Caco-2 (cell line): Measurements from ENCODE around the gene TBC1D2B. TPM values are rescaled to one million over a fixed set of nuclear protein-coding genes. Genes with fewer than 3 reads are reported as not detected.

Experiments used
- BruUV-seq: library from RNA; stranded (reverse); fragments of 400-500 nt; replicated peaks from 2 replicates; lab custom pipeline; 2021; lab: Mats Ljungman, UMichigan
- CTCF ChIA-PET: fragments of 300-600 bp; sonication (Branson Sonifier 250); formaldehyde crosslinking; loops from one replicate; lab custom pipeline; 2022; ENCODE audit warnings: antibody characterized with exemption; lab: Charles Lee
- POLR2A ChIA-PET: fragments of 300-600 bp; sonication (Branson Sonifier 250); formaldehyde crosslinking; loops from one replicate; lab custom pipeline; 2022; ENCODE audit warnings: antibody characterized with exemption; lab: Charles Lee
- DNase-seq, 2 experiments: peaks; one replicate each; pipeline versions ENCODE4 v3.0.0 to v3.0.0-alpha.2; 2020 to 2022
- H3K27me3 ChIP-seq: replicated peaks from 2 replicates; pipeline ENCODE4 v1.6.0; 2011; ENCODE audit warnings: low read length; ENCODE audit not compliant: control insufficient read depth, insufficient read depth
- H3K36me3 ChIP-seq: 2 replicates; pipeline ENCODE4 v1.5.1; 2011; ENCODE audit warnings: low read length; ENCODE audit not compliant: control insufficient read depth, insufficient read depth
- H3K4me1 ChIP-seq: fragments of 250-450 bp; sonication (Bioruptor Pico); 2 replicates; pipeline ENCODE4 v1.5.1; 2020; ENCODE audit warnings: mild to moderate bottlenecking
- H3K4me3 ChIP-seq: 2 replicates; pipeline ENCODE4 v1.5.1; 2011; ENCODE audit warnings: low read depth, mild to moderate bottlenecking, control low read depth, low read length
- H3K9me3 ChIP-seq: fragments of 250-450 bp; sonication (Bioruptor Pico); 2 replicates; pipeline ENCODE4 v1.5.1; 2020; ENCODE audit warnings: mild to moderate bottlenecking, moderate library complexity
- H3K27ac Mint-ChIP-seq: one replicate; pipeline ENCODE4 v1.8.0; 2022; ENCODE audit warnings: mixed read lengths; ENCODE audit not compliant: unreplicated experiment
- H3K27me3 Mint-ChIP-seq: one replicate; pipeline ENCODE4 v1.8.0; 2022; ENCODE audit warnings: mixed read lengths; ENCODE audit not compliant: insufficient read depth, unreplicated experiment
- H3K36me3 Mint-ChIP-seq: one replicate; pipeline ENCODE4 v1.8.0; 2022; ENCODE audit warnings: mild to moderate bottlenecking, mixed read lengths; ENCODE audit not compliant: insufficient read depth, unreplicated experiment
- H3K4me1 Mint-ChIP-seq: one replicate; pipeline ENCODE4 v1.8.0; 2022; ENCODE audit warnings: low read depth, mixed read lengths; ENCODE audit not compliant: unreplicated experiment
- H3K4me3 Mint-ChIP-seq: one replicate; pipeline ENCODE4 v1.8.0; 2022; ENCODE audit warnings: mild to moderate bottlenecking, moderate library complexity, mixed read lengths; ENCODE audit not compliant: unreplicated experiment
- H3K9me3 Mint-ChIP-seq: one replicate; pipeline ENCODE4 v1.8.0; 2022; ENCODE audit warnings: mixed read lengths; ENCODE audit not compliant: unreplicated experiment
- CTCF ChIP-seq, 2 experiments: fragments of 200-600 bp in 1 of 2; IDR thresholded peaks; 1 replicate in 1 of 2; 2 replicates in 1 of 2; pipeline versions ENCODE4 v1.5.1 to v1.8.0; 2011 to 2022; ENCODE audit warnings: antibody characterized with exemption in 1 of 2, control low read depth in 1 of 2, inconsistent platforms in 1 of 2, low read depth in 1 of 2, low read length in 1 of 2, mild to moderate bottlenecking in 1 of 2, moderate library complexity in 1 of 2; ENCODE audit not compliant: insufficient read depth in 1 of 2, severe bottlenecking in 1 of 2, unreplicated experiment in 1 of 2
- intact Hi-C: fragments of 100-400 bp; cut with micrococcal nuclease; formaldehyde crosslinking; loops from one replicate; pipeline ENCODE4 v1.10.0; 2022; ENCODE audit not compliant: unreplicated experiment
- total RNA-seq: library from RNA; stranded (reverse); gene quantifications from 2 replicates; pipeline ENCODE4 v1.2.3, GENCODE V29; 2022

TBC1D2B gene
- total RNA-seq, 1 experiment from 2014 or later, result 18.3 TPM

GRCh38 chr15:78082106-78082742 is 4.7 kb upstream of the TBC1D2B start:
- H3K4me3 ChIP-seq, result no peak overlapping the region
- no peak overlapping the region for H3K27ac Mint-ChIP-seq
- TF ChIP-seq CTCF (IDR thresholded peaks at IDR 0.05; ENCODE audit: insufficient read depth in 1 of 2, low read depth in 1 of 2, low read length in 1 of 2, severe bottlenecking in 1 of 2, unreplicated experiment in 1 of 2), result no peak

GRCh38 chr15:78080088-78080460 is 2.6 kb upstream of the TBC1D2B start:
- no peak overlapping the region for H3K4me3 ChIP-seq
- no peak overlapping the region for H3K27ac Mint-ChIP-seq
- no peak for DNase-seq
- no peaks in the 10 kb centered on the region for H3K27me3 Mint-ChIP-seq
- peaks cover 5% of the 10 kb centered on the region for H3K36me3 Mint-ChIP-seq
- ChIA-PET CTCF (no interaction called here), POLR2A (no interaction called here)
- H3K27me3 ChIP-seq, result no peaks in the 10 kb centered on the region
- no peaks in the 10 kb centered on the region for H3K9me3 Mint-ChIP-seq
- no peaks in the 10 kb centered on the region for H3K36me3 ChIP-seq
- TF ChIP-seq CTCF (IDR thresholded peaks at IDR 0.05; ENCODE audit: insufficient read depth in 1 of 2, low read depth in 1 of 2, low read length in 1 of 2, severe bottlenecking in 1 of 2, unreplicated experiment in 1 of 2), result no peak
- H3K4me1 ChIP-seq, result peaks cover 18% of the 10 kb centered on the region; the same call in 1 of the 2 replicates
- no peaks in the 10 kb centered on the region for H3K9me3 ChIP-seq
- H3K4me1 Mint-ChIP-seq, result no peaks in the 10 kb centered on the region
- no TSS peak for BruUV-seq
- intact Hi-C loops, result no loop called here
- no peak overlapping the region for H3K4me3 Mint-ChIP-seq

More at GRCh38 chr15:78082106-78082742, 4.7 kb upstream of the TBC1D2B start:
- Histone ChIP-seq H3K36me3 (no peaks in the 10 kb centered on the region), H3K4me1 (peaks cover 12% of the 10 kb centered on the region; the same call in 1 of the 2 replicates), H3K27me3 (no peaks in the 10 kb centered on the region), H3K9me3 (no peaks in the 10 kb centered on the region)
- BruUV-seq, result no TSS peak
- H3K36me3 Mint-ChIP-seq, result no peaks in the 10 kb centered on the region
- H3K9me3 Mint-ChIP-seq, result no peaks in the 10 kb centered on the region
- no peak for DNase-seq
- no peak overlapping the region for H3K4me3 Mint-ChIP-seq
- no peaks in the 10 kb centered on the region for H3K27me3 Mint-ChIP-seq
- intact Hi-C loops, result no loop called here
- ChIA-PET CTCF (interaction anchor here (0.9 to 1.1 kb wide), 2 partner anchors 22 to 30 kb away, joined by 3 to 4 read pairs; no protein-coding TSS in a partner anchor), POLR2A (no interaction called here)
- no peaks in the 10 kb centered on the region for H3K4me1 Mint-ChIP-seq

- no peak overlapping the region for H3K4me3 Mint-ChIP-seq
- ChIA-PET POLR2A (no interaction called here), CTCF (no interaction called here)
- peaks cover 5% of the 10 kb centered on the region for H3K36me3 Mint-ChIP-seq
- H3K4me3 ChIP-seq, result no peak overlapping the region
- H3K27me3 Mint-ChIP-seq, result no peaks in the 10 kb centered on the region
- no peaks in the 10 kb centered on the region for H3K9me3 ChIP-seq
- no peaks in the 10 kb centered on the region for H3K4me1 Mint-ChIP-seq
- H3K9me3 Mint-ChIP-seq, result no peaks in the 10 kb centered on the region
- no peak for TF ChIP-seq CTCF (IDR thresholded peaks at IDR 0.05; ENCODE audit: insufficient read depth in 1 of 2, low read depth in 1 of 2, low read length in 1 of 2, severe bottlenecking in 1 of 2, unreplicated experiment in 1 of 2)
- no peaks in the 10 kb centered on the region for H3K36me3 ChIP-seq
- H3K4me1 ChIP-seq, result peaks cover 18% of the 10 kb centered on the region; the same call in 1 of the 2 replicates
- no TSS peak for BruUV-seq
- intact Hi-C loops, result no loop called here
- no peaks in the 10 kb centered on the region for H3K27me3 ChIP-seq
- DNase-seq, result no peak
- H3K27ac Mint-ChIP-seq, result no peak overlapping the region
These were observed 2.0 kb upstream of the TBC1D2B start for GRCh38 chr15:78079298-78080087.
